Mesothelial cell of epicardium (in vitro differentiated cells): ENCODE measurements around the gene RUSF1. TPM values are rescaled to one million over a fixed set of nuclear protein-coding genes. Genes with fewer than 3 reads are reported as not detected.

ENCODE experiments used
- DNase-seq, 2 experiments: peaks; one replicate each; pipeline ENCODE4 v3.0.0; 2021; ENCODE audit warnings: low spot score in 2 of 2; ENCODE audit not compliant: unreplicated experiment in 2 of 2
- H3K27ac Mint-ChIP-seq: 2 replicates; pipeline ENCODE4 v1.8.0; 2021; ENCODE audit warnings: mixed read lengths
- H3K27me3 Mint-ChIP-seq: 2 replicates; pipeline ENCODE4 v1.8.0; 2021; ENCODE audit warnings: low read depth, mixed read lengths
- H3K36me3 Mint-ChIP-seq: 2 replicates; pipeline ENCODE4 v1.8.0; 2021; ENCODE audit warnings: mixed read lengths
- H3K4me1 Mint-ChIP-seq: 2 replicates; pipeline ENCODE4 v1.8.0; 2021; ENCODE audit warnings: mixed read lengths
- H3K4me3 Mint-ChIP-seq: 2 replicates; pipeline ENCODE4 v1.8.0; 2021; ENCODE audit warnings: mild to moderate bottlenecking, moderate library complexity, mixed read lengths
- H3K9me3 Mint-ChIP-seq: 2 replicates; pipeline ENCODE4 v1.8.0; 2021; ENCODE audit warnings: mixed read lengths
- total RNA-seq: library from RNA; stranded (reverse); gene quantifications from 3 replicates; pipeline ENCODE4 v1.2.1, GENCODE V29; 2021
- TF ChIP-seq, protein P1 (sequence below): fragments of 200-600 bp; sonication (generic); IDR thresholded peaks from one replicate; pipeline ENCODE4 v1.5.0; 2021; ENCODE audit warnings: antibody characterized with exemption; ENCODE audit not compliant: unreplicated experiment

Gene RUSF1
- total RNA-seq, 1 donor from 2014 or later = 88.9 TPM

- H3K9me3 Mint-ChIP-seq = no peaks in the 10 kb centered on the region
- peaks cover 36% of the 10 kb centered on the region for H3K36me3 Mint-ChIP-seq
- H3K4me3 Mint-ChIP-seq = no peak overlapping the region
- H3K27ac Mint-ChIP-seq = no peak overlapping the region
- H3K4me1 Mint-ChIP-seq = no peaks in the 10 kb centered on the region
- no peak for DNase-seq
- TF ChIP-seq, protein P1, sequence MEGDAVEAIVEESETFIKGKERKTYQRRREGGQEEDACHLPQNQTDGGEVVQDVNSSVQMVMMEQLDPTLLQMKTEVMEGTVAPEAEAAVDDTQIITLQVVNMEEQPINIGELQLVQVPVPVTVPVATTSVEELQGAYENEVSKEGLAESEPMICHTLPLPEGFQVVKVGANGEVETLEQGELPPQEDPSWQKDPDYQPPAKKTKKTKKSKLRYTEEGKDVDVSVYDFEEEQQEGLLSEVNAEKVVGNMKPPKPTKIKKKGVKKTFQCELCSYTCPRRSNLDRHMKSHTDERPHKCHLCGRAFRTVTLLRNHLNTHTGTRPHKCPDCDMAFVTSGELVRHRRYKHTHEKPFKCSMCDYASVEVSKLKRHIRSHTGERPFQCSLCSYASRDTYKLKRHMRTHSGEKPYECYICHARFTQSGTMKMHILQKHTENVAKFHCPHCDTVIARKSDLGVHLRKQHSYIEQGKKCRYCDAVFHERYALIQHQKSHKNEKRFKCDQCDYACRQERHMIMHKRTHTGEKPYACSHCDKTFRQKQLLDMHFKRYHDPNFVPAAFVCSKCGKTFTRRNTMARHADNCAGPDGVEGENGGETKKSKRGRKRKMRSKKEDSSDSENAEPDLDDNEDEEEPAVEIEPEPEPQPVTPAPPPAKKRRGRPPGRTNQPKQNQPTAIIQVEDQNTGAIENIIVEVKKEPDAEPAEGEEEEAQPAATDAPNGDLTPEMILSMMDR = no peak
- peaks cover 9% of the 10 kb centered on the region for H3K27me3 Mint-ChIP-seq
Observed at GRCh38 chr16:31493506-31494125, 14.6 kb downstream of the RUSF1 start.

DNA sequence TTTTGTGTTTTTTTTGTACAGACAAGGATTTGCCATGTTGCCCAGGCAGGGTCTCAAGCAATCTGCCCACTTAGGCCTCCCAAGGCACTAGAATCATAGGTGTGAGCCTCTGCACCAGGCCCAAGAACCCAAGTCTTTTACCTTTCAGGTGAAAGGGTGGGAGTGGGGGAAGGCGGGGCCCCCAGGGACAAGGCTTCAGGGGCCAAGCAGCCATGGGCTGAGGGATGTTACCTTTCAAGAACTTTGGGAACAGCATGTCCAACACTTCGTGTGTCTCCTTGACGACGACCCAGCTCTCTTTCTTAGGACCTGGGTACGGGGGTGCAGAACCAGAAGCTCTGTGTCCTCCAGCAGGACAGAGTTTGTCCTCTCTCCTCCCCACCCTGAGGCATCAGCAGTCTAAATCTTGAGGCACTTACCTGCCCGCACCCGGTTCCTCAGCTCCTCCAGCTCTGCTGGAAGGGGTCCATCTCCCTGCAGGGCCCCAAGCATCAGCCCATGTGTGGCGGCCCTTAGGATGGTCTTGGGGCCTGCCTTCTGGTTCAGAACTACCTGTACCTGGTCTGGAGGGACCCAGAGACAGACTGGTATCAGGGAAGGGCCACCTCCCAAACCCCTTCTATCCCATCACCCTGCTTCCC is 16.3 kb downstream of the RUSF1 start:
- no peak overlapping the region for H3K4me3 Mint-ChIP-seq
- no peak for DNase-seq
- TF ChIP-seq, protein P1 = no peak
- peaks cover 3% of the 10 kb centered on the region for H3K4me1 Mint-ChIP-seq
- H3K9me3 Mint-ChIP-seq = no peaks in the 10 kb centered on the region
- H3K27me3 Mint-ChIP-seq = peaks cover 21% of the 10 kb centered on the region
- H3K36me3 Mint-ChIP-seq = peaks cover 26% of the 10 kb centered on the region
- H3K27ac Mint-ChIP-seq = no peak overlapping the region

DNA sequence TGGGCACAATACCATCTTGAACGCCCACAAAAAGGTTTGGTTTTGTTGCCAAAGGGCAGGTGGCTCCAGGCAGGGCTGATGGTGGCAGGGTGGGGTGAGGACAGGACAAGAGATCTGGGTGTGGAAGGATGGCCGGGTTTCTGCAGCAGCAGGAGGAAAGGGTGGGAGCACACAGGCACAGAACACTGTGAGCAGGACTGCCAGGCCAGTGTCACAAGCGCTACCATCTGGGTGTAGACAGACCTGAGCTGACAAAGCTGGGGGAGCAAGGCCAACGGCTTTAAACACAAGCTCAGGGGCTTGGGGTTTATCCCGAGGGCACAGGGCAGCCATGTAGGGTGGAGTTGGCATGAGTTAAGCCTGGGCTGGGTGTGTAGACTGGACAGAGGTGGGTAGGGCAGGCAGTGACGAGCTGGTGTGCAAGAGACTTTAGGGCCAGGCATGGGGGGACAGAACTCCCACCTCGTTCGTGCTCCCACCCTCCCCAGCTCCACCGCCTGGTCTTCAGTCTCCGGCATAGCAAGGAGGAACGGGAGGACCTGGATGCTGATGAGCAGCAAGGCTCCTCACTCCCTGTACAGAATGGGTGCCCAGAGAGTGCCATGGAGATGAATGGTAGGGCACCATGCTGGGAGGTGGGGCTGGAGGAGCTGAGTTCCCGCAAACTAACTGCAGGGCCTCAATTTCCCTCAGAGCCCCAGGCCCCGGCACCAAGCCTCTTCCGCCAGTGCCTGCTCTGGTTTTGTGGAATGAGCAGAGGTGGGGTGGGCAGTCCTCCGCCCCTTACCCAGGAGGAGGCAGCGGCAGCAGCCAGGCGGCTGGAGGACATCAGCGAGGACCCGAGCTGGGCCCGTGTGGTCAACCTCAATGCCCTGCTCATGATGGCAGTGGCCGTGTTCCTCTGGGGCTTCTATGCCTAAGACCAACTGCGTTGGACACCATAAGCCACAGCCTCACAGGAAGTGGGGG is 18.3 kb downstream of the RUSF1 start:
- H3K27me3 Mint-ChIP-seq = peaks cover 41% of the 10 kb centered on the region
- peaks cover 3% of the 10 kb centered on the region for H3K4me1 Mint-ChIP-seq
- H3K9me3 Mint-ChIP-seq = no peaks in the 10 kb centered on the region
- TF ChIP-seq, protein P1 = no peak
- no peak for DNase-seq
- peaks cover 26% of the 10 kb centered on the region for H3K36me3 Mint-ChIP-seq
- H3K4me3 Mint-ChIP-seq = peak overlapping the region; percentile 31
- no peak overlapping the region for H3K27ac Mint-ChIP-seq

DNA sequence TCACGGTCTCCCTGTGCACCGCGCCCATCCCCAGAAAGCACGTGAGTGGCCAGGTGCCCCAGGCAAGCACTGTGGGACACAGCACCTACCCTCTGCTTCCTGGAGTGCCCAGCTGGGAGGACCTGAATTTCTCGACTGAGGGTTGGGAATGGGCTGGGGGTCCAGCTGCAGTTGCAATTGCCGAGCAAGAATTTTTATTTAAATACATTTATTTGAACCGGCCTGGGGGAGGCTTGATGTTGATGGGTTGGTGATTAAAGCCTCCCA is 19.0 kb downstream of the RUSF1 start:
- DNase-seq = no peak
- Mint-ChIP-seq H3K9me3 (no peaks in the 10 kb centered on the region), H3K4me1 (peaks cover 3% of the 10 kb centered on the region), H3K27me3 (peaks cover 47% of the 10 kb centered on the region), H3K36me3 (peaks cover 26% of the 10 kb centered on the region), H3K4me3 (peak overlapping the region; percentile 28), H3K27ac (no peak overlapping the region)
- TF ChIP-seq, protein P1 = no peak

GRCh38 chr16:31488468-31489297 is 19.5 kb downstream of the RUSF1 start:
- Mint-ChIP-seq H3K36me3 (peaks cover 25% of the 10 kb centered on the region), H3K4me3 (peak overlapping the region; percentile 75), H3K9me3 (no peaks in the 10 kb centered on the region), H3K4me1 (peaks cover 3% of the 10 kb centered on the region), H3K27me3 (peaks cover 51% of the 10 kb centered on the region), H3K27ac (no peak overlapping the region)
- TF ChIP-seq, protein P1 = no peak
- no peak for DNase-seq
